Stromal cell of bone marrow (primary cell): ENCODE measurements around the gene C1orf174.

Source experiments
- DNase-seq: peaks from one replicate; pipeline ENCODE4 v3.0.0-alpha.2; 2012; ENCODE audit warnings: low read depth

Gene C1orf174

DNA sequence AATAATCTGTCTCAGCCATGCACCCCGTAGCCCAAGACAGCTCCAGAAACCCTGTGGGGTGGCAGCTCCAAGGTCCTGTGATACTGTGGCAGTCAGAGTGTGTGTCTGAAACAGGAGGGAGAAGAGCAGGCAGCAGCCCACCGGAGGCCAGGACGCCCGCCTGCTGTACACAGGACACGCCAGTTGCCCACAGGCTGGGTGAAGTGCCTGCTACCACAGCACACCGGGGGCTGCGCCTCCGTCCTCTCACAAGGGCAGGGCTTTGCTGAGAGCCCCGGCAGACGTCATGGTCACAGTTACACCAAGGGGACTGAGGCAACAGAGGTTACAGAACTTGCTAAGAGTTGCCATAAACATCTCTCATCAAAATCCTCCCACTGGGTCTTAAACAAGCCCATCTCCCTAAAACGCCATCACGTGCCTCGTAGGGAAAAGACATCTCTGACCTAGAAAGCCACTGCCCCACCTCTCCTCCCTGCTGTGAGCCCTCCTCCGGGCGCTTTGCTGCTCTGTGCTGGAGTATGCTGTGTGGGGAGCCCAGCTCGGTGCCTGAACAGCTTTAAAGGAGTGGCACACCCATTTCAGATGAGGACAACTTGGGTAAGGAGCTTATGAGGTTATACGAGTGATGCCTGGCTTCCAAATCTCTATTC lies 5.3 kb downstream of the C1orf174 start:
- no peak for DNase-seq

DNA sequence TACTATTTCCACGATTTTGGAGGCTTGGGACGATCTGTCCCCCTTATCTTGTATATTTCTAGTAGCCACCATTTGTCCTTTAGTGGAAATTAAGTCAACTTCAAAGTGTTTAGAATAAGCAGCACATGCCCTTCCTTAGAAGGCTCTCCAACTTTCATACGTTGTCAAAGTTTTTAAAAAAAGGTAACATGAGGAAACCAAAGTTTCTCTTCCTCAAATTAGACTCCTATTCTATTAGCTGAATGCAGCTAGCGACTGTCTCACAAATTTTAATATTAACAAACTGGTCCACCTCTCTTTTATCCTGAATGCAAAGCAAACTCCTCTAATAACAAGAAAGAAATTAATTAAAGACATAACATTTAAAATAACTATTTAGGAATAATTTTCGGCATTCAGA lies 6.9 kb downstream of the C1orf174 start:
- DNase-seq = no peak

DNA sequence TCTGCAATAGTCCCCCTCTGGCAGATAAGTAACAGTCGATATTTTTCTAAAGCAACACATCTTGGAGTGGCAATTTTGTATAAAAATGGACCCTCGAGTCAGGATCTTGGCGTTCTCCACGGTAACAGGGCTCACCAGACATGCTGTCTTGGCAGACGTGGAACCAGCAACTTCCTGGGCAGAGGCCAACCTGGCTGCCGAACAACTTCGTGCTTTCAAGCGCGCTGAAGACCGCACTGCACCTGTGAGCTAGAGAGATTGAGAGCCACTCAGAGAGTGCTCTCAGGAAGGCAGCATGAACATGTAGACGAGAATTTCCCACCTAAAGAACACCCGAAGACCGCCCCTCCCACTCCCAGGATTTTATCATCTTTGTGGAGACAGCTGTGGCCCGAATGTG lies 7.3 kb downstream of the C1orf174 start:
- DNase-seq = no peak

DNA sequence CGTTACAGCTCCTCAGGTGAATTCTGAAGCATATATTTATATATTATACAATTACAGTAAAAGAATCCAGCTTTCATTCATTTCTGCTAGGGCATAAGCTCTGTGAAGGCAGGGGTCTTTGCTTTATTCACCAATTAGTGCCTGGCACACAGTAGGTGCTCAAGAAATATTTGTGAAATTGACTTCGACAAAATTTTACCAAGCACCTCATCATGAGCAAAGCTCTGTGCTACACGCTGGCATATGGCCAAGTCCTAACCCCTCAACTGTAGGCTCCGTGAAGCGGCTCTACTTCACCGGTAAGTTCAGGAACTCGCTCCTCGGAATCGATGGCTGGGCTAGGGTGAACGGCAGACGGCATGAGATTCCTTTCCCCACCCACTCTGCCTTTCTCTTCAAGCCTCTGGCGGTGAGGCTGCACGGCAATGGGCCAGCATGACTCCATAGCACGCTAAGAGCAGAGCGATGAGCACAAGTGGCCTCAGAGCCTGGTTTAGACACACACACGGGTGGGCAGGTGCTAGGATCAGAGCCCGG lies 8.7 kb downstream of the C1orf174 start:
- no peak for DNase-seq

DNA sequence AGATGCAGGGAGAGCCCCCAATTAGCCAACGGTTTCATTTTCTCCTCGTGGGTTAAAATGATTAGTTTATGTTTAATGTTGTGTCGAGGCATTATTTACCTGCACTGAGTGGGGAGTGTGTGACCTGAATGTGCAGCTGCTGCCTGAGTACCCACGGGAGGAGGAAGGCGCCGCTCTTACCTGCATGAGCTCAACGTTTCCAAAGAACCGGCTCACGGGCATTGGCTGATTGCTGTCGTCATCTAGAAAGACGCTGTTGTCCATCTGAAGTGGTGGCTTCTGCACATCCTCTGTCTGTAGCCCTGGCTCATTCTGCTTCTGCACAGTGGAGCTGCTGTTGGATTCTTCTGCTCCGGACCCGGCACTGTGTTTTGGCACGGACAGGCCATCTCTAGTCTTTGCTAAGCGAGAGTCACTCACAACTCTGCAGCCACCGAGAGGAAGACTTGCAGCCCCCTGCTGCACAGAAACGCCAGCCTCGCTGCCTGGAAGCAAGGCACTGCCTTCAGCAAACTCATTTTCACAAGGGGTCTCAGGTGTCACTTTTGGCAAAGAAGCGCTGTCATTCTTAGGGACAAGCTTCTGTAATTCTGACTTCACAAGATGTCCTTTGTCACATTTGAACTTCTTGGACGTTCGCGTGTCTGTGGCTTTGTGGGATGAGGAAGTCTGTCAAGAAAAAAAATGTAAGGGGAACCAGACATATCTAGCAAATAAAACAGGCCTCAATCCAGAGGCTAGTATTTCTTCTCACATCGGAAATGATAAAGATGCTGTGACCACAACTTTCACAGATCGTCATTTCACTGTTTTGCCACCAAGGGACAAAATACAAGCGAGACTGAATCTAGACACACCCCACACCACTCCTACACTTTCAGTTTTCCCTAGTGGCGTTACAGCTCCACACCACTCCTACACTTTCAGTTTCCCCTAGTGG lies 9.4 kb downstream of the C1orf174 start:
- no peak for DNase-seq

DNA sequence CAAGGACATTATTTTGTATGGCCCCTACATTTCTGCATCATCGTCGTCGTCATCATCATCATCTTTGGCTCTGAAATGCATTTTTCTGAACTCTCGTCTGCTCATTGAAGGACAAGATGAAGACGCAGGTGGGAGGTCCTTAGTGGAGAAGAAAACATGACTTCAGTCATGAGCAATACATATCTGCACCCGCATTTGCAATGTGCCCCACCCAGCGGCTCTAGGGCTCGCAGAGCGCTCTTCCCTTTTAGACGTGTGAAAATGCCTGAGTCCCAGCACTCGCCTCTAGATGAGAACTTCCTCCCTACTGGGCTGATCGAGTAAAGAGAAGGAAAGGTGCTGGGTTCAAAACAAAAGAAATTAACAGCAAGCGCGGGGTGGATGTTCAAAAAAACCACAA lies 10.1 kb downstream of the C1orf174 start:
- no peak for DNase-seq

DNA sequence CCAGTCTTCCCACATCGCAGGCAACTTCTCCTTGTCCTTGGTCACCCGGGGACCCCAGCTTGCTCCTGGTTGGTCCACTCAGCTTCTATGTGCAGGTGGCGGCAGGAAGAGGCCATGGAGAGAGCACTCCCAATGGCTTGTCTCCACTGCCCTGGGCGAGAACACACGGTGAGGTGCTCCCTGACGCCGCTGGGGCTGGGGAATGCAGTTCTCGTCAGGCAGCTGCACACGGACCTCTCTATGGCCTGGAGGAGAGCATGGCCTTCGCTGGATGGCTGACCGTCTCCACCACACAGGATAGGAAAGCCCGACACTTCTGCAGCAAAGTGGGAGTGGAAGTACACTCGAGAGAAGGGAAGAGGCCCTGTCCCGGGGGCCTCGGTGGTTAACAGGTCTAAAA lies 11.8 kb downstream of the C1orf174 start:
- DNase-seq = no peak

DNA sequence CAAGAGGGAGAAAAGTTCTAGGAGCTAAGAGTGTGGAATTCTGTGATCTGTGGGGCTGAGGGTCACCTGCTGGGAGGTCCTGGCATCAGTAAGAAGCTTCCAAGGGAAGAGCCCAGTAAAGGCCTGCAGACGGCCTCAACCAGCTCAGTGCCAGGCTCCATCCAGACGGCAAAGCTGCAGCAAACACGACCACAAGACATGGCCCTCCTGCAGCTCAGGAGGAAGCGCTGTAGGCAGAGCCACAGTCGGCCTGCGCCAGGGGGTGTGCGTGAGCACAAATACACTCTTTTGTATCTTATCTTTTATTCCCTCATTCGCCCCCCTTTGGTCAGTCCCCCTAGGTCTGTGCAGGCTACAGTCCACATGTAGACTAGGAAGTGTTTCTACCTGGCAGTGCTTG lies 13.4 kb downstream of the C1orf174 start:
- no peak for DNase-seq

DNA sequence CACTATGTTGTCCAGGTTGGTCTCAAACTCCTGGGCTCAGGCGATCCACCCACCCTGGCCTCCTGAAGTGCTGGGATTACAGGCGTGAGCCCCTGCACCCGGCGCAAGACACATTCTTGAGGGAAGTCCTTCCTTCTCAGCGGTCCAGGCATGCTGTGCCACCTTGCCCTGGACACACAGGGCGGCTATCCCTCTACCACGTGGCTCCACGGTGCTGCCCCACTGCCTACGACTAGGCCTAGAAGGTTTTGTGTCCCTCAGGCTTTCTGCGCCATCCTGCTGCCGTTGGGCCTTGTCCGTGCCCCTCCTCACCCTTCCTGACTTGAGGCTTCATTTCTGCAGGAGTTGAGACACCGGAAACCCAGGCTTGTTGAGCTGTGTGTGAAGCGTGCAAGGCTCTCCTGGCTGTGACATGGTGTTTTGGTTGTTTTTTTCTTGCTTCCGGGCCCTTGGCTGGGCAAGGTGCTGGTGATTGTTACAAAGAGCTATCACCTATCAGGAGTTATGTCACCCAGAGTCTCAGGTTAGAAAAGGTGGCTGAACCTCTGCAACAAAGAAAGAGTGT lies 13.9 kb downstream of the C1orf174 start:
- DNase-seq = no peak

DNA sequence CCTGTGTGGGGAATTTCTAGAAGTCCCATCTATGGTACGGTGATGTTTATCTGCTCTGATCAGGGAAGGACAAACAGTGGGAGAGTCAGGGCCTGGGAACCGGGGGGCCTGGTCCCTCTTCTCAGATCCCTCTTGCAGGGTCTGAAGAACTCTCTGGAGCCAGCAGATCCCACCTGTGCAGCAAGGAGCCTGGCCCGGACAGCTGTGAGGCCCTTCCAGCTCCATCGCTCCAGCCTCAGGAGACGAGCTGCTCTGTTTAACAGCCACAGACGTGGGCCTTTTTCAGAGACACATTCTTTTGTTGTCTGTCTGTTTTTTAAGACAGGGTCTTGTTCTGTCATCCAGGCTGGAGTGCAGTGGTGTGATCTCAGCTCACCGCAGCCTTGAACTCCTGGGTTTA lies 14.5 kb downstream of the C1orf174 start:
- DNase-seq = no peak

DNA sequence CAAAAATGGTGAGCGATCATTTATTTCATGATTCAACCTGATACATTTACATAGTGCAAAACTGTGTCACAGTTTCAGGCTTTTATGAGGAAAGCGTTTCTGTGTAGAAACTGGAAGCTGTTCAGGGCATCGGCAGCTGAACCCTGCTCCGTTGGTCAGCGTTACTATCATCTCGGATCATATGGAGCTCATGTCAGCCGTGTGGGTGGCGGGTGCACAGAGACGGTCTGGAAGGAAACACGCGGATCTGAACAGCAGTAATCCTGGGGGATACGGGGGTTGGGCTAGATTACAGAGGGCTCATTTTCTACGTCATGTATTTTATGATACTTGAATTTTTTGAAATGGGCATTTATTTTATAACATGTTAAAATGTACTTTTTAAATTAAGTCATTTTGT lies 15.1 kb downstream of the C1orf174 start:
- no peak for DNase-seq

DNA sequence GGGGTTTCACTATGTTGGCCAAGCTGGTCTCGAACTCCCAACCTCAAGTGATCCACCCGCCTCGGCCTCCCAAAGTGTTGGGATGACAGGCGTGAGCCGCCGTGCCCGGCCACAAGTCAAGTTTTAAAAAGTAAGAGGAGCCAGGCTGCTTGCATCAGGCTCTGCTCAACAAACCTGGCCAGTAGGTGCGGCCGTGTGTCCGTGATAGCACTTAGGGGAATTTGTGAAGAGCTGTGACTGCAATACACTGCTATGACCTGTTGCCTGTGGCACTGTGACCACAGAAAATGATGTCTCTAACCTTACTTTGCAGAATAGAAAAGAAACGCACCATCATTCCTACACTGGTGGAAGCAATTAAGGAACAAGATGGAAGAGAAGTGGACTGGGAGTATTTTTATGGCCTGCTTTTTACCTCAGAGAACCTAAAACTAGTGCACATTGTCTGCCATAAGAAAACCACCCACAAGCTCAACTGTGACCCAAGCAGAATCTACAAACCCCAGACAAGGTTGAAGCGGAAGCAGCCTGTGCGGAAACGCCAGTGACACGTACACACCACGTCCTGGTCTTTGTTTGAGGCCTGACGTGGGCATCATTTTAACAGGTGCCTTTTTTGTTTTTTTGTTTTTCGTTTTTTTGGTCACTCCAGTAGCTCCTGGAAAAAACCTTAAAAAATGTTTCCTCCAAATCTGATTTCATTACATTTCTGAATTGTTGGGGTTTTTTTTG lies 16.7 kb downstream of the C1orf174 start:
- DNase-seq = no peak

DNA sequence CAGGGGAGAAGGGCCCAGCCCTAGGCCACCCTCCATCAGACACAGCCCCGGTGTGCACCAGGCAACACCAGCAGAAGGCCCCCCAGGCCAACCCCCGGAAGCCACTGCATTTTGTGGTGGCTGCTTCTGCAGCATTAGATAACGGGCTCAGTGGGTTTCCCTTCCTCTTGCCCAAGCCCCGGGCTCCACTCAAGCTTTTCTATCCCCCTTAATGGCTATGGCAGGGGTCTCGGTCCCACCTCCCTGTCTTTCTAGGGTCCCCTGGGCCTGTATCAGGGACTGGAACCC lies 18.9 kb downstream of the C1orf174 start:
- DNase-seq = no peak

DNA sequence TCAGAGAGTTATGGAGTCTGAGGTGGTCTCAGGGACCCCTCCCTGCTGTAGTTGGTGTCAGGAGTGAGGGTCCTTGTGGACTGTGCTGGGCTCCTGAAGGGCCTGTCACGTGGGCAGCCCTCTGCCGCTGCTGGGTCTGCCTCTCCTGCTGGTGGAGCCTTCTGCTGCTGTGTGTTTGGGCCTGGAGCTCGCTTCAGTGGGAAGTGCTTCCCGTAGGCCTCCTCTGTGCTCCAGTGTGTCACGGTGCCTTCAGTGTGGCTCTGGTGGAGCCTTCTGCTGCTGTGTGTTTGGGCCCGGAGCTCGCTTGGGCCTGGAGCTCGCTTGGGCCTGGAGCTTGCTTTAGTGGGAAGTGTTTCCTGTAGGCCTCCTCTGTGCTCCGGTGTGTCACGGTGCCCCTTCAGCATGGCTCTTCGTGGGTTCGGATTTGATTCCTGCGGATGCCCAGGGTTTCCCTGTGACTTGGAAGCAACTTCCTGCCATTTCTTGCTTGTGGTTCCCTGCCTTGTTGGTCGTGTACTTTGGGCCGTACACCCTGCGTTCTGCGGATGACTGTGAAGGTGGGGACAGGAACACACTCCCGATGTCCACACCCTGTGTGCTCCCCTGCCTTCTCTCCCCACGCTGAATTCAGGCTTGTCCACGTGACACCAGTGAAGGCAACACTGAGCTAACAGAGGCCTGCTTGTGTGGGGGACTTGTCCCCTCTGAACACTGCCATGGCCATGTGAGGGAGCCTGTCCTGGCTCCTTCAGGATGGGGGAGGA lies 19.5 kb downstream of the C1orf174 start:
- DNase-seq = no peak

DNA sequence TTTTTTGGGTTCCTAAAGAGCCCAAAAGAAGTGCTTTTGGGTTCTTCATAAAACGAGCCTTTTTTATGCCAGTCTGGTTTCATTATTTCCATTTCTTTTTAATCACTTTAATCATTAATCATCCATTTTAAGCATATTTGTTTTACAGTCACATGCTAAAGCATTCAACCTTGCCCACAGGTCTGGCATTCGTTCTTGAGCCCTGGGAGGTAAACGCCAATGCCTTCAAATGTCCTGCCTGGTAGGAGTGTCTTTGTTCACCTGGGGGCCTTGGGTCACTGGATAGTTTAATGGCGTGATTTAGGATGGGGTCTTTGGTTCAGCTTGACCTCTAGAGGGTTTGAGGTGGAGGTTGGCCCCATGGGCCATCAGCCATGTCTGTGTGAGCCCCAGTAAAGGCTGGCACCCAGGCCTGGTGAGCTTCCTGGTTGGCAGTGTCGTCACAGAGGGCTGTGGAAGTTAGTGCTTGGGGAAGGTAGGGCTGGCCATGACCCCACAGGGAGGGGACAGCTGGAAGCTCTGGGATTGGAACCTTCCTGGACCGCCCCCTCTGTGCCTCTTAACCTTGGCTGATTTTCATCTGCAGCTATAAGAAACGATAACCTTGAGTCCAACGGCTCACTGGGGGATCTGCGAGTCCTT lies 20.2 kb downstream of the C1orf174 start:
- no peak for DNase-seq

DNA sequence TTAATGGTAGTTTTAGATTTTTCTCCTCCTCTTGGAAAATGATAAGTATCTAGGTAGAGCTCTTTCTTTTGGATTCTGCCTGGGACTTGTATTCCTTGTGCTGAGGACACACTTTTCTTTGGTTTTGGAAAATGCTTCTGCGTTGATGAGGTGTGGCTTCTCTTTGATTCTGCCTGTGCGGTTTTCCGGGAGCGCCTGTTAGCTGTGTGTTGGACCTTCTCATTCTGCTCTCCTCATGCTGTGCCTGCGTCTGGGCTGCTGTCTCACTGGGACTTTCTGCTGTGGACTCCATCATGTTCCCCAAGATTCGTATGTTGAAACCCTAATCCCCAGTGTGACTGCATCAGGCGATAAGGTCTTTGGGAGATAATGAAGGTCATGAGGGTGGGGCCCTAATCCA lies 21.0 kb downstream of the C1orf174 start:
- no peak for DNase-seq

DNA sequence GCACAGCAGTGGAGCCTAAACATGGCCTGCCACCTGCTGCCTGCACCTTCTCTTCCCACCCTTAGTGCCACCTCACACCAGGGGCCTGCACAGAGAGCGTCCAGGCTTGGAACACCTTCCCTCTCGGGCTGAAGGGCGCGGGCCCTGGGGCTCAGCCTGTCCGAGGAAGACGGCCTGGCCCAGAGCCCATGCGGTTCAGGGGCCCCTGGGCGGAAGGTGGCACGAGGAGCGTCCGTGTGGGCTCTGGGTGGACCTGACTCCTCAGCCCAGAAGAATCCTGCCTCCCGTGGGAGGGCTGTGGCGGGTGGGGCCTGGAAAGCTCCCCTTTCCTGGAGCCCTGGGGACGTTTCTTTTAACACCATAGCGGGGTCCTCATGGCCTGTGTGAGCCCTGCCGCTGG lies 23.4 kb downstream of the C1orf174 start:
- DNase-seq = no peak

DNA sequence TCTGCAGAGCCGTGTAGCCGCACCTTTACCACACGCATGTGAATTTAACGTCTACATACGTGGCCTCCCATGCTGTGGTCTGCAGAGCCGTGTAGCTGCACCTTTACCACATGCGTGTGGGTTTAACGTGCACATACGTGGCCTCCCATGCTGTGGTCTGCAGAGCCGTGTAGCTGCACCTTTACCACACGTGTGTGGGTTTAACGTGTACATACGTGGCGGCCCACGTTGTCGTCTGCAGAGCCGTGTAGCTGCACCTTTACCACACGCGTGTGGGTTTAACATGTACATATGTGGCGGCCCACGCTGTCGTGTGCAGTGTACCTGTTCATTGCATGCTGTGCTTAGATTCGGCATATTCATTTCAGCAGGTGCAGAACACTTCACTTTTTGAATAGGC lies 25.3 kb downstream of the C1orf174 start:
- DNase-seq = no peak

DNA sequence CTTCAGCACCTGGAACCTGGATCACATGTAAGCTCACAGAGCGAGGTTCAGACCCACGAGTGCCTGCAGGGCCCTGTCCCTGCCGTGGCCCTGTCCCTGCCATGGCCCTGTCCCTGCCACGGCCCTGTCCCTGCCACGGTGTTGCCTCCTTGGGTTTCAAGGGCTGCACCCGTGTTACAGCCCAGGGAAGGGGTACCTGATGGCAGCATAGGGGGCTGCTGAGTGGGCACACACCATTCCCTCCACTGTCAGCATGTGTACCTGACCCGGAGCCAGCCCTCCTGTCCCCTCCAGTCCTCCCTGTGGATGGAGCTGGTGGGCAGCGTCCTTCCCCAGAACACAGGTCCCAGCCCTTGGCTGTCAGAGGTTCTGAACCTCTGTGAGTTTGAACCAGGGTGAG lies 27.5 kb downstream of the C1orf174 start:
- no peak for DNase-seq

DNA sequence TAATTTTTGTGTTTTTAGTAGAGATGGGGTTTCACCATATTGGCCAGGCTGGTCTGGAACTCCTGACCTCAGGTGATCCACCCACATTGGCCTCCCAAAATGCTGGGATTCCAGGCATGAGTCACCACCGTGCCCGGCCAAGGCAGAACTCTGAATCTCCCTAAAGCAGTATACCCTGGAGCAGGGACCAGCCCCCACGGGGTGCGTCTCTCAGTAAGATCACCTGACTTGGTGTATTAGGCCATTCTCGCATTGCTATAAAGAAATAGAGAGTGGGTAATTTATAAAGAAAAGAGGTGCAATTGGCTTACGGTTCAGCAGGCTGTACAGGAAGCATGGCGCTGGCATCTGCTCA lies 28.6 kb downstream of the C1orf174 start:
- no peak for DNase-seq

DNA sequence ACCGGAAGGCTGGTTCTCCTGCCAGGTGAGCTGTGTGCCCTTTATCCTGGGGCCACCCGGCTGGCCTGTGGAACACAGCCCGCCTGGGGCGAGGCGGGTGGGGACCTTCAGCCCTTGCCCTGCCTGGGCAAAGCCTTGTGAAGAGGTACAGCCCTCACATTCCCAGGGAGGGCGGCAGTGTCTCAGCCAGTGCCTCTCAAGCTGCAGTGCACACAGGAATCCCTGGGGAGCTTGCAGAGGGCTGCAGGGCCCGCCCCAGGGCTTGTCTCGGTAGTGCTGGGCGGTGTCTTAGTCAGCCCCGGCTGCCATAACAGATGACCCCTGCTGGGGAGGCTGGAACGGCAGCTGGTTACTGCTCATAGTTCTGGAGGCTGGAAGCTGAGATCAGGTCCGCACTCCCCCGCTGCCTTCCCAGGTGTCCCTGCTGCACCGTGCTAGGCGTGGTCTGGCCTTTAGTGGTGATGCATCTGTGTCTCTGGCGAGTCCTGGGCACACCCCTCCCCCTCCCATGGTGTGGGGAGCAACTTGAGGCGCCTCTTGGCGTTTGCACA lies 30.2 kb downstream of the C1orf174 start:
- DNase-seq = no peak
